Middle frontal gyrus (tissue), 1 donor: Measurements from ENCODE around the gene TRIM16.
"Not testable (repeated sequence)": the region's sequence is repeated elsewhere in the genome, so short reads cannot be mapped to it uniquely, and the experiment has no call there.

Source experiments
- DNase-seq: peaks from one replicate; pipeline ENCODE4 v3.0.0-alpha.2; 2015; ENCODE audit warnings: low spot score; ENCODE audit errors: extremely low spot score

Gene TRIM16

GRCh38 chr17:15619331-15620058 lies 64.6 kb downstream of the TRIM16 start, which contains the start of gene FBXW10B:
Gene FBXW10B (minus strand): TSS chr17:15619704. CDS start chr17:15619512, 192 bp downstream.
- DNase-seq = not testable (repeated sequence)

- DNase-seq = not testable (repeated sequence)
These were observed 67.3 kb downstream of the TRIM16 start for GRCh38 chr17:15616828-15617227.

GRCh38 chr17:15615850-15616249 lies 68.3 kb downstream of the TRIM16 start:
- not testable (repeated sequence) for DNase-seq

GRCh38 chr17:15613111-15613510 lies 71.0 kb downstream of the TRIM16 start:
- DNase-seq = not testable (repeated sequence)

GRCh38 chr17:15592960-15593359 lies 91.2 kb downstream of the TRIM16 start:
- DNase-seq = not testable (repeated sequence)

- not testable (repeated sequence) for DNase-seq
These were observed 92.1 kb downstream of the TRIM16 start for GRCh38 chr17:15591986-15592385.

GRCh38 chr17:15590844-15591243 lies 93.3 kb downstream of the TRIM16 start:
- DNase-seq = not testable (repeated sequence)

GRCh38 chr17:15589544-15590536 lies 94.3 kb downstream of the TRIM16 start:
- not testable (repeated sequence) for DNase-seq

GRCh38 chr17:15588017-15588416 lies 96.1 kb downstream of the TRIM16 start:
- DNase-seq = not testable (repeated sequence)

GRCh38 chr17:15583313-15583712 lies 100.8 kb downstream of the TRIM16 start:
- not testable (repeated sequence) for DNase-seq

- DNase-seq = not testable (repeated sequence)
These were observed 102.6 kb downstream of the TRIM16 start for GRCh38 chr17:15581462-15581861.
